Neural cell (in vitro differentiated cells): ENCODE measurements around the gene JMY. TPM values are rescaled to one million over a fixed set of nuclear protein-coding genes. Genes with fewer than 3 reads are reported as not detected.

Source experiments
- H2AFZ ChIP-seq: fragments of 200-600, 300-800 bp; sonication (generic), shearing (Covaris generic); 2 replicates; pipeline ENCODE4 v1.6.0; 2014; ENCODE audit warnings: low read depth, mild to moderate bottlenecking, antibody characterized with exemption, low read length, moderate library complexity
- H3F3A ChIP-seq: fragments of 200-600 bp; shearing (Covaris generic); 2 replicates; pipeline ENCODE4 v1.6.1; 2016; ENCODE audit warnings: mild to moderate bottlenecking, moderate library complexity, mixed read lengths, antibody characterized with exemption, low read length; ENCODE audit not compliant: insufficient read depth, poor library complexity, severe bottlenecking
- H3K27ac ChIP-seq: fragments of 200-600, 300-800 bp; sonication (generic), shearing (Covaris generic); 2 replicates; pipeline ENCODE4 v1.5.1; 2014; ENCODE audit warnings: mild to moderate bottlenecking, low read length, moderate library complexity
- H3K27me3 ChIP-seq: fragments of 300-800, 200-600 bp; sonication (generic), shearing (Covaris generic); 2 replicates; pipeline ENCODE4 v1.6.0; 2014; ENCODE audit warnings: mild to moderate bottlenecking, low read depth, low read length, moderate library complexity; ENCODE audit not compliant: insufficient read depth
- H3K36me3 ChIP-seq: fragments of 300-800, 200-600 bp; sonication (generic), shearing (Covaris generic); 2 replicates; pipeline ENCODE4 v1.5.1; 2014; ENCODE audit warnings: mild to moderate bottlenecking, antibody characterized with exemption, low read length, moderate library complexity; ENCODE audit not compliant: insufficient read depth
- H3K4me2 ChIP-seq: fragments of 300-800, 200-600 bp; sonication (generic), shearing (Covaris generic); 2 replicates; pipeline ENCODE4 v1.6.0; 2014; ENCODE audit warnings: mild to moderate bottlenecking, low read length
- H3K4me3 ChIP-seq: fragments of 300-800, 200-600 bp; sonication (generic), shearing (Covaris generic); 2 replicates; pipeline ENCODE4 v1.5.1; 2014; ENCODE audit warnings: mild to moderate bottlenecking, low read length, moderate library complexity
- H3K79me2 ChIP-seq: fragments of 200-600 bp; shearing (Covaris generic); replicated peaks from 2 replicates; pipeline ENCODE4 v1.6.0; 2014; ENCODE audit warnings: mild to moderate bottlenecking, low read length, moderate library complexity; ENCODE audit not compliant: insufficient read depth
- H3K9ac ChIP-seq: fragments of 300-800, 200-600 bp; sonication (generic), shearing (Covaris generic); 2 replicates; pipeline ENCODE4 v1.6.1; 2016; ENCODE audit warnings: mild to moderate bottlenecking, low read length, mixed read lengths
- H3K9me2 ChIP-seq: fragments of 200-600 bp; shearing (Covaris generic); 2 replicates; pipeline ENCODE4 v1.6.1; 2016; ENCODE audit warnings: mild to moderate bottlenecking, low read length, mixed read lengths; ENCODE audit not compliant: insufficient read depth
- H3K9me3 ChIP-seq: fragments of 200-600, 300-800 bp; sonication (generic), shearing (Covaris generic); 2 replicates; pipeline ENCODE4 v1.6.1; 2016; ENCODE audit warnings: mild to moderate bottlenecking, mixed run types, low read length, moderate library complexity, mixed read lengths
- H4K20me1 ChIP-seq: fragments of 200-600 bp; shearing (Covaris generic); 2 replicates; pipeline ENCODE4 v1.6.1; 2016; ENCODE audit warnings: mild to moderate bottlenecking, mixed run types; ENCODE audit not compliant: insufficient read depth
- CTCF ChIP-seq: fragments of 450-650 bp; IDR thresholded peaks from 2 replicates; pipeline ENCODE4 v1.5.1; 2014; ENCODE audit warnings: antibody characterized with exemption, mild to moderate bottlenecking, moderate library complexity; ENCODE audit not compliant: poor library complexity, severe bottlenecking
- EP300 ChIP-seq: fragments of 450-650 bp; conservative IDR thresholded peaks from 2 replicates; pipeline ENCODE4 v1.6.1; 2014; ENCODE audit warnings: antibody characterized with exemption, mild to moderate bottlenecking, moderate library complexity; ENCODE audit not compliant: poor library complexity, severe bottlenecking
- EZH2 ChIP-seq: fragments of 200-600, 300-800 bp; shearing (Covaris generic), sonication (generic); IDR thresholded peaks from 2 replicates; pipeline ENCODE4 v1.6.1; 2014; ENCODE audit warnings: antibody characterized with exemption, low read length, borderline replicate concordance, mild to moderate bottlenecking; ENCODE audit not compliant: insufficient read depth, poor library complexity, severe bottlenecking
- MXI1 ChIP-seq: fragments of 450-650 bp; conservative IDR thresholded peaks from 2 replicates; pipeline ENCODE4 v1.6.1; 2014; ENCODE audit warnings: antibody characterized with exemption, mild to moderate bottlenecking; ENCODE audit not compliant: poor library complexity, severe bottlenecking
- POLR2AphosphoS5 ChIP-seq: IDR thresholded peaks from 2 replicates; pipeline ENCODE4 v1.6.1; 2012
- RAD21 ChIP-seq: fragments of 450-650 bp; conservative IDR thresholded peaks from 2 replicates; pipeline ENCODE4 v1.6.1; 2014; ENCODE audit warnings: antibody characterized with exemption, mild to moderate bottlenecking, moderate library complexity
- REST ChIP-seq: IDR thresholded peaks from 2 replicates; pipeline ENCODE4 v1.6.1; 2012; ENCODE audit warnings: borderline replicate concordance
- SMC3 ChIP-seq: fragments of 450-650 bp; conservative IDR thresholded peaks from 2 replicates; pipeline ENCODE4 v1.6.1; 2014; ENCODE audit warnings: antibody characterized with exemption, mild to moderate bottlenecking, moderate library complexity; ENCODE audit not compliant: poor library complexity
- TAF1 ChIP-seq: IDR thresholded peaks from 2 replicates; pipeline ENCODE4 v1.6.1; 2012; ENCODE audit warnings: low read depth
- polyA plus RNA-seq: library from polyadenylated mRNA; depleted of rRNA; stranded (reverse); fragments of >200 nt; gene quantifications from 2 replicates; pipeline ENCODE4 v1.2.3, GENCODE V29; 2014

The JMY gene
- polyA plus RNA-seq, 1 donor from 2014 or later = 19.3 TPM

DNA sequence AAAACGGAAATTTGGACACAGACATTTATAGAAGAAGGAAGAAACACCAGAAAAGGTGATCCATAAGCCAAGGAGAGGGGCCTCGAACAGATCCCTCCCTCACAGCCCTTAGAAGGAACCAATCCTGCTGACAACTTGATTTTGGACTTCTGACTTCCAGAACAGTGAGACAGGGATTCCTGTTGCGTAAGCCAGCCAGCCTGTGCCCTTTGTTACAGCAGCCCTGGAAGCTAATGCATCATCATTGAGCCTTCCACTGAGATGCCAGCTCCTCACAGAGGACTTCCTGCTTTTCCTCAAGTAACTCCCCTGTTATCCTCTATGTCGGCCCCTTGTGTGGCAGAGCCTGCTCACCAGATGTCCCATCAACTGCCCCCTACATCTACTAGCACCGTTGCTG is 94.1 kb downstream of the JMY start:
- no peaks in the 10 kb centered on the region for H3K27me3 ChIP-seq
- H3K9me2 ChIP-seq = no peaks in the 10 kb centered on the region
- H2AFZ ChIP-seq = no peak overlapping the region
- no peaks in the 10 kb centered on the region for H3F3A ChIP-seq
- no peaks in the 10 kb centered on the region for H3K9me3 ChIP-seq
- H3K9ac ChIP-seq = no peak overlapping the region
- H3K79me2 ChIP-seq = no peaks in the 10 kb centered on the region
- no peak overlapping the region for H3K4me2 ChIP-seq
- no peaks in the 10 kb centered on the region for H3K36me3 ChIP-seq
- no peaks in the 10 kb centered on the region for H4K20me1 ChIP-seq
- H3K4me3 ChIP-seq = no peak overlapping the region
- no peak overlapping the region for H3K27ac ChIP-seq
- TF ChIP-seq TAF1 = no peak
- TF ChIP-seq EZH2 = no peak
- TF ChIP-seq EP300 = no peak
- TF ChIP-seq CTCF = no peak
- no peak for TF ChIP-seq REST
- TF ChIP-seq RAD21 = no peak
- TF ChIP-seq POLR2AphosphoS5 = no peak
- TF ChIP-seq MXI1 = no peak
- TF ChIP-seq SMC3 = no peak

DNA sequence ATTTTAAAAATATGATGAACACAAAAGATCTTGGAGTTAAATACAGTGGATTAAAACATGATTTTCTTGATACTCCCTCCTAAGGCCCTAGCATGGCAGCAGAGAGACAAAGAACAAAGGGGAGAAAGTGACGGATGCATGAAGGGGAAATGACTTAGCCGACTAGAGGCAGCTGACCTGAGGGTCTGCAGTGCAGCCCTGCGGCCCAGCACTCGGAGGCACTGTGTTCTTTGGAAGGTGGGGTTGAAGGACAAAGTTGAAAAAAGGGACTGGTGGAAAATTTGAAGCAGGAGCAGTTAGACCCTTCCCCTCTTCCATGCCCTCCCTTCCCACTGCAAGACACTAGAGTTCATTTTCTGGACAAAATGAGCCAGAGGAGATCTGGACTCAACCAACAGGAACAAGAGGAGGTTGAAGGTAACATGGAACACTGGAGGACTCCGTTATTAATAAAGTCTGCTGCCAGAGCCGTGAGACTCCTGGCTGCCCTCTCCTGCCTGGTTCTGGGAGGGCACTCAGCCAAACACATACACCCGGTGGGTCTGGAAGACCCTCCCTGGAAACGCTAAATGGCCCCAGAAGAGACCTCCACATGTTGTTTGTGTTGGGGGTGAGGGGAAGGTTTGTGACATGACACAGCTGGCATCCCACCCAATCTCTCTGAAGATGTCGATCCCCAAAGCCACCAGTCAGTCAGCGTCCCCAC is 98.1 kb downstream of the JMY start:
- no peak overlapping the region for H3K27ac ChIP-seq
- no peak overlapping the region for H3K9ac ChIP-seq
- no peak overlapping the region for H3K4me3 ChIP-seq
- H4K20me1 ChIP-seq = no peaks in the 10 kb centered on the region
- no peaks in the 10 kb centered on the region for H3K36me3 ChIP-seq
- no peaks in the 10 kb centered on the region for H3F3A ChIP-seq
- H3K9me3 ChIP-seq = no peaks in the 10 kb centered on the region
- no peak overlapping the region for H2AFZ ChIP-seq
- no peak for TF ChIP-seq MXI1
- no peak for TF ChIP-seq REST
- no peak for TF ChIP-seq EP300
- TF ChIP-seq SMC3 = no peak
- no peak for TF ChIP-seq EZH2
- TF ChIP-seq RAD21 = no peak
- TF ChIP-seq POLR2AphosphoS5 = no peak
- H3K79me2 ChIP-seq = no peaks in the 10 kb centered on the region
- H3K4me2 ChIP-seq = no peak overlapping the region
- H3K9me2 ChIP-seq = no peaks in the 10 kb centered on the region
- H3K27me3 ChIP-seq = no peaks in the 10 kb centered on the region
